GM12874 (cell line): ENCODE results near the gene PTBP2.

Experiments used
- TF ChIP-seq, protein P1 (sequence below): IDR thresholded peaks from 2 replicates; pipeline ENCODE4 v1.5.1; 2011; ENCODE audit warnings: low read depth, mild to moderate bottlenecking, control low read depth, low read length, moderate library complexity; ENCODE audit not compliant: insufficient read depth

The PTBP2 gene

GRCh38 chr1:96730574-96731298, 9.2 kb downstream of the PTBP2 start:
- TF ChIP-seq, protein P1, sequence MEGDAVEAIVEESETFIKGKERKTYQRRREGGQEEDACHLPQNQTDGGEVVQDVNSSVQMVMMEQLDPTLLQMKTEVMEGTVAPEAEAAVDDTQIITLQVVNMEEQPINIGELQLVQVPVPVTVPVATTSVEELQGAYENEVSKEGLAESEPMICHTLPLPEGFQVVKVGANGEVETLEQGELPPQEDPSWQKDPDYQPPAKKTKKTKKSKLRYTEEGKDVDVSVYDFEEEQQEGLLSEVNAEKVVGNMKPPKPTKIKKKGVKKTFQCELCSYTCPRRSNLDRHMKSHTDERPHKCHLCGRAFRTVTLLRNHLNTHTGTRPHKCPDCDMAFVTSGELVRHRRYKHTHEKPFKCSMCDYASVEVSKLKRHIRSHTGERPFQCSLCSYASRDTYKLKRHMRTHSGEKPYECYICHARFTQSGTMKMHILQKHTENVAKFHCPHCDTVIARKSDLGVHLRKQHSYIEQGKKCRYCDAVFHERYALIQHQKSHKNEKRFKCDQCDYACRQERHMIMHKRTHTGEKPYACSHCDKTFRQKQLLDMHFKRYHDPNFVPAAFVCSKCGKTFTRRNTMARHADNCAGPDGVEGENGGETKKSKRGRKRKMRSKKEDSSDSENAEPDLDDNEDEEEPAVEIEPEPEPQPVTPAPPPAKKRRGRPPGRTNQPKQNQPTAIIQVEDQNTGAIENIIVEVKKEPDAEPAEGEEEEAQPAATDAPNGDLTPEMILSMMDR, result no peak

DNA sequence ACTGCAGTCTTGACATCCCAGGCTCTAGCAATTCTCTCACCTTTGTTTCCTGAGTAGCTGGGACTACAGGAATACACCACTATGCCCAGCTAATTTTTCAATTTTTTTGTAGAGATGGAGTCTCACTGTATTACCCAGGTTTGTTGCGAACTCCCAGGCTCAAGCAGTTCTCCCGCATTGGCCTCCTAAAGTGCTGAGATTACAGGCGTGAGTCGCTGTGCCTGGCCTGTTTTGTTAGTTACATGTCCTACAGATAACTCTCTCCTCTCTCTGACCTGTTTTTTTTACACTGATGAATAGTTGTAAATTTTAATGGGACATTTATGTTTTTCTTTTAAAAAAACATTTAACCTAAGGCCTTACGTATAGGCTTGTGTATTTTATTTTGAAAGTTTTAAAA, 19.8 kb downstream of the PTBP2 start:
- TF ChIP-seq, protein P1, result no peak

DNA sequence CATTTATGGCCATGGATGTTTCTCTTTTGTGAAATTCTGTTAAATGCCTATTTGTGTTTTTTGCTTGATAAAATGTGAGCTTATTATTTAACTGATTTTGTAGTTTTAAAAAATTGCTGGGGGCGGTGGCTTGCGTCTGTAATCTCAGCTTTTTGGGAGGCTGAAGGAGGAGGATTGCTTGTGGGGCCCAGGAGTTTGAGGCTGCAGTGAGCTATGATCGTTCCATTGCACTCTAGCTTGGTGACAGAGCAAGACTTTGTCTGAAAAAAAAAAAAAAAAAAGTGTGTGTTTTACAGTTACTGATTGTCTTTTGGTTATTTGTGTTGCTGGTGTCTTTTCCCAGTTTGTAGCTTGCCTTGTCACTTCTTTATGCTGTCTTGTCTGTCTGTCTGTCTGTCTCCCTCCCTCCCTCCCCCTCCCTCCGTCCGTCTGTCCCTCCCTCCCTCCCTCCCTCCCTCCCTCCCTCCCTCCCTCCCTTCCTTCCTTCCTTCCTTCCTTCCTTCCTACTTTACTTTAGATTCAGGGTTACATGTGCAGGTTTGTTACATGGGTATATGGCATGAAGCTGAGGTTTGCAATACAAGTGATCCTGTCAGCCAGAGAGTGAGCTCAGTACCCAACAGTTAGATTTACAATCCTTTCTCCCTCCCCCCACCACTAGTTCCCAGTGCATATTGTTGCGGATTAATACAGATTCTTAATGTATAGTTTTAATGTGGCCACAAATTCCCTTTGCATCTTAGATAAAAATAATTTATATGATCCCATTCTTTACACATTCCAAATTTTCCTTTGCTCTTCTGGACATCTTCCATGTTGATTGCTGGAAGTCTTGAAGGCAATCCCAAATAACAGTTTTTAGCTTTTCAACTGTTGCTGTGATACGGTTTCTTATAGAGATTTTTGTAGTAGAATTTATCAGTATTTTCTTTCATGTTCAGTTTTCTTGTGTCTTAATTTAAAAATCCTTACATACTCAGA, 25.1 kb downstream of the PTBP2 start:
- TF ChIP-seq, protein P1, result no peak

GRCh38 chr1:96747565-96747964, 26.0 kb downstream of the PTBP2 start:
- TF ChIP-seq, protein P1, result no peak

GRCh38 chr1:96748078-96748477, 26.5 kb downstream of the PTBP2 start:
- TF ChIP-seq, protein P1, result no peak

- TF ChIP-seq, protein P1, result no peak
These were observed 28.0 kb downstream of the PTBP2 start for GRCh38 chr1:96749618-96750017.

DNA sequence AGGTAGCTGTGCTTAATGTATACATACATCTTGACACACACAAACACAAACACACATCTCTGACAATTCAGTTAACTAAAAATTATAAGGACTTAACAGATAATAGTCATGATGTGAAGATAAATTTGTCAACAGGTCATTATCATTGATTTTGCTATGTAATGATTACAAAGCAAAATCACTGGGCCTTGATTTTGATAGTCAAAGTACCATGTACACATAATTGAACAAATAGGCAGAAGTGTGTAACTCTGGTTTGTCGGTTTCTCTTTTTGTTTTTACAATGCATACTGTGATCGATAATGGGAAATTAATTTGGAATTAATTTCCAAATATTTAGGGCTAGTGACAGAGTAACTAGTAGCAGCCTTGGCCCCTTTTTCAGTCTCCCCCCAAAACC, 30.8 kb downstream of the PTBP2 start:
- TF ChIP-seq, protein P1, result no peak
